Stimulated activated CD8-positive, alpha-beta memory T cell treated with anti-CD3 and anti-CD28 coated beads, Interleukin-7, amount 100 ng/mL, for 48 hours (primary cell): ENCODE measurements around the gene LZIC.

Source experiments
- DNase-seq, 2 donors: peaks; one replicate each; pipeline ENCODE4 v3.0.0-alpha.2; 2020; ENCODE audit warnings: low read depth in 1 of 2; ENCODE audit errors: extremely low read depth in 1 of 2

Gene LZIC

DNA sequence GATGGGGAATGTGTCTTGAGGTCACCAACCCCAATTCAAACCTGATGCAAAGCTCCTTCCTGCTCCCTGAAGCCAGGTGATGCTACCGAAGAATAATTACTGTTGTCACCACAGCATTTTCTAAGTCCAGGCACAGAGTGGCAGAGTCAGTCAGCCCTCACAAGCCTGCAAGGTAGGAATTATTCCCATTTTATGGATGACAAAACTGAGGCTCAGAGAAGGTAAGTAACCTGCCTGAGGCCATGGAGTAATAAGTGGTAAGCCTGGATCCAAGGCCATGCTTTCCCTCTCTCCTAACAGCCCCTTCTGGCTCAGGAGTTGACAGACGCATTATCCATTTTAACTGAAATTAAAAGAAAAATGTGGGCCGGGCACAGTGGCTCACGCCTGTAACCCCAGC is 56.1 kb downstream of the LZIC start:
- no peak for DNase-seq

GRCh38 chr1:9886092-9886742 is 57.0 kb downstream of the LZIC start:
- no peak for DNase-seq

DNA sequence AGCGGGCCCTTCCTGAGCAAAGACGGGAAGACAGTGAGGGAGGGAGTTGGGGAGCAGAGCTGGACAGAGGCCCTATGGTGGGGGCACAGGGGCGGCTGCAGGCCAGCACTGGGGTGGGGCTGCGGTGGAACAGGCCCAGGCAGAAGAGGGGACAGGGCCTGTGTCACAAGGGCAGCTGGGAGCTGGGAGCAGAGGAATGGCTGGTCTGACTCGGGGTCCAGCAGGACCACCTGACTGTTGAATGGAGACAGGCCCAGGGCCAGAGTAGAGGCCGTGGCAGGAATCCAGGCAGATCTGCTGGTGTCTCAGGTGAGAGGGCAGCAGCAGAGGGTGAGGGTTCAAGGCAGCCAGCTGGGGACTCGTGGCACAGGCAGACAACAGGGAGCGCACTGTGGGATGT is 58.4 kb downstream of the LZIC start:
- no peak for DNase-seq

DNA sequence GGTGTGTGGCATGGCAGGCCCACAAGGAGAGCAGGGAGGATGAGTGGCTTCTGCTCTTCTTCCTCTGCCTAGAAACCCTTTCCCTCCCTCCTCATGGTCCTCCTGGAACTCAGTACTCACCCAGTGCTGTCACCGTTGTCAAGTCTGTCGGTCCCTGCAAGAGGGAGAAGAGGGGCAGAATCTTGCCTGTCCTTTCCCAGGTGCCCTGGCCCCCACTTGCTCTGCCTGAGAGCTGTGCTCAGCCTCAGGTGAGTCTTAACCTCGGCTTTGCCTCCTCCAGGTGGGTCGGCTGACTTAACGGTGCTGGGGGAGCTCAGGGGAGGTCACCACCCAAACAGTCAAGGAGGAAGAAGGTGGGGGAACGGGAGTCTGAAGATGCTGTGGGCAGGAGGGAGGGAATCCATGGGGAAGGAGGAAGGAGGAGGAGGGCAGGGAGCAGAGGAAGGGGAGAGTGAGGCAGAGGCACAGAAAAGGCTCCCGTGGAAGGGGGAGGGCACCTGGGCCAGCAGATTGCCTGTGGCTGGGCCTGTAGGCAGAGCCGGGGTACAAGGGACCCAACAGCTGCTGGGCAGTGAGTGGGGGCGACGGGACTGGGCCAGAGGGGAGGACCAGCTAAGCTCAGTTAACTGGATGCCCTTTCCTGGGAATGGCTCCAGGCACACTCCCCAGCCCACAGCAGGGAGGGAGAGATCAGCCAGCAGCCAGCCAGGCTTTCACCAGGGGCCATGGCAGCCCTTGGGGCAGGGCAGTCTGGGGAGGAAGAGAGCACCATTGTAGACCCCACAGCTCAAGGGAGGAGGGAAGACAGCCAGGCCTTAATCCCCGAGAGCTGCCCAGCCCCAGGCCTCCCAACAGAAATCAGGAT is 59.4 kb downstream of the LZIC start:
- no peak for DNase-seq

DNA sequence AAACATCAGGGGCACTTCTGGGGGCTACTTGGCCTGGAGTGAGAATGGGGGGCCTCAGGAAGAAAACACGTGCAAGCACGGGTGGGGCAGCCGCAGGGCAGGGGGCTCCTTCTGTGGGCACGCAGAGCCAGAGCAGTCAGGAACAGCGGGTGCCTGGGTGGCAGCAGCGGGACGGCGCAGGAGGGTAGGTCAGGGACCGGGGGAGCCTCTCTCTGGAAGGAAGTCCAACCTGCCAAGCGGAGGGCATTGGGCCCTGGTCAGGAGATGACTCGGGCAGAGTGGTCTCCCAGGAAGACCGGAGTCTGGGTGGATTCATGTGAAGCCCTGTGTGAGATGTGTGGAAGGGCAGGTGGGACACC is 60.3 kb downstream of the LZIC start:
- no peak for DNase-seq

- DNase-seq, result peak in 1 of 2 donors; percentile 16
Measured at GRCh38 chr1:9882296-9882944, 60.8 kb downstream of the LZIC start.

- DNase-seq, result no peak
Measured at GRCh38 chr1:9881838-9882249, 61.3 kb downstream of the LZIC start.
